Measurements from ENCODE around the gene MTHFR. TPM values are rescaled to one million over a fixed set of nuclear protein-coding genes. Genes with fewer than 3 reads are reported as not detected.

Gene MTHFR
- total and polyA plus RNA-seq, 2 of the 4 experiments (the other 2 are of a cell fraction): 7.3 to 7.4 TPM

GRCh38 chr1:11740258-11741192 lies 65.2 kb downstream of the MTHFR start:
- in situ Hi-C loops (cut with MboI; ENCODE audit: low sequenced_read_pairs): no loop called here

More at GRCh38 chr1:11740258-11741192, 65.2 kb downstream of the MTHFR start:
- no peak overlapping the region for H4K8ac ChIP-seq (ENCODE audit: low read depth in 2 of 2, low read length in 2 of 2)
- TF ChIP-seq NFE2L2 (IDR thresholded peaks at IDR 0.05; ENCODE audit: low read depth, low read length) (no peak), USF2 (IDR thresholded peaks at IDR 0.05; ENCODE audit: low read depth, low read length) (no peak), MXI1 (IDR thresholded peaks at IDR 0.05; ENCODE audit: borderline replicate concordance, low read depth, low read length) (no peak), CTCF (conservative IDR thresholded peaks at IDR 0.05; ENCODE audit: low read depth, low read length) (no peak), SMC3 (IDR thresholded peaks at IDR 0.05; ENCODE audit: low read depth, low read length) (no peak), CEBPB (IDR thresholded peaks at IDR 0.05; ENCODE audit: low read depth, low read length) (no peak), RCOR1 (IDR thresholded peaks at IDR 0.05; ENCODE audit: insufficient replicate concordance, low read length) (no peak), BHLHE40 (IDR thresholded peaks at IDR 0.05; ENCODE audit: low read depth, low read length) (no peak), MAZ (IDR thresholded peaks at IDR 0.05; ENCODE audit: borderline replicate concordance, low read depth, low read length) (no peak)
- TF ChIP-seq, protein P1, sequence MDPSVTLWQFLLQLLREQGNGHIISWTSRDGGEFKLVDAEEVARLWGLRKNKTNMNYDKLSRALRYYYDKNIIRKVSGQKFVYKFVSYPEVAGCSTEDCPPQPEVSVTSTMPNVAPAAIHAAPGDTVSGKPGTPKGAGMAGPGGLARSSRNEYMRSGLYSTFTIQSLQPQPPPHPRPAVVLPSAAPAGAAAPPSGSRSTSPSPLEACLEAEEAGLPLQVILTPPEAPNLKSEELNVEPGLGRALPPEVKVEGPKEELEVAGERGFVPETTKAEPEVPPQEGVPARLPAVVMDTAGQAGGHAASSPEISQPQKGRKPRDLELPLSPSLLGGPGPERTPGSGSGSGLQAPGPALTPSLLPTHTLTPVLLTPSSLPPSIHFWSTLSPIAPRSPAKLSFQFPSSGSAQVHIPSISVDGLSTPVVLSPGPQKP (IDR thresholded peaks at IDR 0.05; ENCODE audit: borderline replicate concordance, low read depth, low read length): no peak
- no peak overlapping the region for H4K91ac ChIP-seq (ENCODE audit: insufficient read depth, low read depth, low read length)
- H2BK20ac ChIP-seq (ENCODE audit: low read depth, low read length): no peak overlapping the region
- no peak overlapping the region for H2AFZ ChIP-seq (replicated peaks; ENCODE audit: low read length, poor library complexity)
- no peaks in the 10 kb centered on the region for H3K9me3 ChIP-seq (ENCODE audit: control insufficient read depth, insufficient read depth, low read length)
- BruUV-seq (replicated peaks): no TSS peak
- dilution Hi-C loops (cut with HindIII; ENCODE audit: low sequenced_read_pairs, unreplicated experiment): no loop called here
- H2BK120ac ChIP-seq (ENCODE audit: low read depth, low read length): no peak overlapping the region
- H2AK5ac ChIP-seq (ENCODE audit: low read depth, low read length): no peak overlapping the region
- DNase-seq (no peak), ATAC-seq (ENCODE audit: low read depth) (no peak)
- no peak overlapping the region for H3K14ac ChIP-seq (replicated peaks; ENCODE audit: low read depth, low read length)
- no peaks in the 10 kb centered on the region for H3K27me3 ChIP-seq (ENCODE audit: control insufficient read depth, insufficient read depth, low read length)
- peaks cover 12% of the 10 kb centered on the region; the same call in 1 of the 2 replicates for H3K9me1 ChIP-seq (ENCODE audit: insufficient read depth, low read length)
- peaks cover under 1% of the 10 kb centered on the region; the same call in 1 of the 2 replicates for H3K36me3 ChIP-seq (ENCODE audit: control insufficient read depth, insufficient read depth, low read length)
- H3K4me3 ChIP-seq (ENCODE audit: insufficient read depth, low read depth, low read length): no peak overlapping the region
- H3K4ac ChIP-seq (ENCODE audit: low read depth, low read length): no peak overlapping the region
- WGBS, 2 experiments (ENCODE audit: extremely low coverage in 2 of 2, insufficient read length in 1 of 2): 80% methylated on average over 4 of the region's 15 CpGs; no CpG with 5 or more reads in 1 of the 2 experiments
- ChIA-PET CTCF (no interaction called here), POLR2A (ENCODE audit: unreplicated experiment) (no interaction called here)
- H3K23ac ChIP-seq (ENCODE audit: low read depth, low read length): no peak overlapping the region
- no peak overlapping the region for H3K18ac ChIP-seq (ENCODE audit: low read depth, low read length)
- no peak overlapping the region for H3K56ac ChIP-seq (ENCODE audit: extremely low read depth, insufficient read depth, low read length)
- no peak overlapping the region for H3K27ac ChIP-seq (ENCODE audit: insufficient read depth, low read length)
- H3K9ac ChIP-seq (ENCODE audit: low read depth, low read length): no peak overlapping the region
- no peak overlapping the region for H3K4me2 ChIP-seq (ENCODE audit: low read depth, low read length)
- peaks cover 22 to 32% of the 10 kb centered on the region in 2 experiments for H3K79me1 ChIP-seq (ENCODE audit: low read depth in 1 of 2, low read length in 2 of 2)
- no peak overlapping the region for H4K5ac ChIP-seq (ENCODE audit: low read depth, low read length)
- 0 out of 2 replicates have a peak, but pooled peaks cover 3% of the 10 kb centered on the region for H3K4me1 ChIP-seq (ENCODE audit: control insufficient read depth, insufficient read depth, low read length)
- H4K20me1 ChIP-seq (ENCODE audit: insufficient read depth, low read length): peaks cover 4% of the 10 kb centered on the region; the same call in 1 of the 2 replicates
- intact Hi-C loops (cut with micrococcal nuclease): no loop called here
- no peak overlapping the region for H2AK9ac ChIP-seq (replicated peaks; ENCODE audit: low read depth, low read length, poor library complexity)
- no peak overlapping the region for H2BK5ac ChIP-seq (ENCODE audit: low read depth, low read length, poor library complexity, severe bottlenecking)
- H2BK15ac ChIP-seq (ENCODE audit: low read depth, low read length): no peak overlapping the region
